Measurements from ENCODE around the gene ANKRD13D.

GRCh38 chr11:67308031-67308866 lies 19.1 kb downstream of the ANKRD13D start:
- TF ChIP-seq POLR2A (IDR thresholded peaks at IDR 0.05; ENCODE audit: low read depth, low read length) (no peak), POLR2AphosphoS5 (IDR thresholded peaks at IDR 0.05; ENCODE audit: low read depth, low read length) (no peak), TAF1 (IDR thresholded peaks at IDR 0.05; ENCODE audit: low read depth, low read length) (no peak), SPI1 (IDR thresholded peaks at IDR 0.05; ENCODE audit: low read depth, low read length) (no peak), PAX5 (IDR thresholded peaks at IDR 0.05; ENCODE audit: insufficient read depth, low read length, severe bottlenecking) (no peak)

All from GM12891 (cell line).